Measurements from ENCODE around the gene SELPLG. TPM values are rescaled to one million over a fixed set of nuclear protein-coding genes. Genes with fewer than 3 reads are reported as not detected.
"Not testable (repeated sequence)": the region's sequence is repeated elsewhere in the genome, so short reads cannot be mapped to it uniquely, and the experiment has no call there.

SELPLG gene
- polyA plus RNA-seq, 3 donors from 2014 or later = 429 to 815 (median 508) TPM

- Mint-ChIP-seq H3K27me3 (ENCODE audit: low read depth in 3 of 3) (peaks cover 0 to 5% (median 5%) of the 10 kb centered on the region in 3 donors), H3K36me3 (peaks cover 0 to 9% (median 4%) of the 10 kb centered on the region in 3 donors), H3K4me3 (no peak overlapping the region), H3K9me3 (no peaks in the 10 kb centered on the region), H3K27ac (peak overlapping the region in 3 of 6 donors; percentile 57 to 68 (median 57)), H3K4me1 (peaks cover 12 to 27% of the 10 kb centered on the region in 2 donors)
- no peak for DNase-seq
Observed at GRCh38 chr12:108640802-108641445, 7.2 kb upstream of the SELPLG start.

GRCh38 chr12:108638997-108639822 is 5.5 kb upstream of the SELPLG start:
- Mint-ChIP-seq H3K36me3 (peaks cover 0 to 9% (median 0%) of the 10 kb centered on the region in 3 donors), H3K4me1 (peaks cover 29 to 34% of the 10 kb centered on the region in 2 donors), H3K27ac (peak overlapping the region in 4 of 6 donors; percentile 5 to 80 (median 45)), H3K9me3 (no peaks in the 10 kb centered on the region), H3K27me3 (ENCODE audit: low read depth in 3 of 3) (peaks cover 4 to 18% (median 5%) of the 10 kb centered on the region in 3 donors), H3K4me3 (no peak overlapping the region)
- DNase-seq = no peak

GRCh38 chr12:108638141-108638827 is 4.6 kb upstream of the SELPLG start:
- H3K4me1 Mint-ChIP-seq = peaks cover 38 to 42% of the 10 kb centered on the region in 2 donors
- H3K36me3 Mint-ChIP-seq = peaks cover 0 to 9% (median 0%) of the 10 kb centered on the region in 3 donors
- DNase-seq = no peak
- peaks cover 12 to 27% (median 13%) of the 10 kb centered on the region in 3 donors for H3K27me3 Mint-ChIP-seq (ENCODE audit: low read depth in 3 of 3)
- no peaks in the 10 kb centered on the region for H3K9me3 Mint-ChIP-seq
- no peak overlapping the region for H3K27ac Mint-ChIP-seq
- no peak overlapping the region for H3K4me3 Mint-ChIP-seq

- no peak overlapping the region for H3K4me3 Mint-ChIP-seq
- peaks cover 16 to 35% (median 20%) of the 10 kb centered on the region in 3 donors for H3K27me3 Mint-ChIP-seq (ENCODE audit: low read depth in 3 of 3)
- DNase-seq = no peak
- peaks cover 0 to 9% (median 0%) of the 10 kb centered on the region in 3 donors for H3K36me3 Mint-ChIP-seq
- H3K4me1 Mint-ChIP-seq = peaks cover 44 to 49% of the 10 kb centered on the region in 2 donors
- no peaks in the 10 kb centered on the region for H3K9me3 Mint-ChIP-seq
- H3K27ac Mint-ChIP-seq = peak overlapping the region in 3 of 6 donors; percentile 40 to 75 (median 59)
Observed at GRCh38 chr12:108637222-108637971, 3.7 kb upstream of the SELPLG start.

GRCh38 chr12:108635997-108636808 is 2.5 kb upstream of the SELPLG start:
- peaks cover 25 to 45% (median 31%) of the 10 kb centered on the region in 3 donors for H3K27me3 Mint-ChIP-seq (ENCODE audit: low read depth in 3 of 3)
- DNase-seq = peak in 1 of 3 donors; percentile 6
- no peaks in the 10 kb centered on the region for H3K9me3 Mint-ChIP-seq
- H3K27ac Mint-ChIP-seq = peak overlapping the region; percentile 98 to 100 (median 99)
- H3K36me3 Mint-ChIP-seq = peaks cover 0 to 5% (median 5%) of the 10 kb centered on the region in 3 donors
- H3K4me1 Mint-ChIP-seq = peaks cover 55 to 60% of the 10 kb centered on the region in 2 donors
- H3K4me3 Mint-ChIP-seq = peak overlapping the region; percentile 93 to 99 (median 96)

- Mint-ChIP-seq H3K27ac (peak overlapping the region; percentile 98 to 100 (median 99)), H3K4me1 (peaks cover 63 to 69% of the 10 kb centered on the region in 2 donors), H3K9me3 (no peaks in the 10 kb centered on the region), H3K36me3 (peaks cover 4 to 10% (median 9%) of the 10 kb centered on the region in 3 donors), H3K4me3 (peak overlapping the region; percentile 93 to 99 (median 96)), H3K27me3 (ENCODE audit: low read depth in 3 of 3) (peaks cover 31 to 53% (median 37%) of the 10 kb centered on the region in 3 donors)
- DNase-seq = peak; percentile 81 to 84 (median 82)
Observed at GRCh38 chr12:108635201-108635996, 1.7 kb upstream of the SELPLG start.

DNA sequence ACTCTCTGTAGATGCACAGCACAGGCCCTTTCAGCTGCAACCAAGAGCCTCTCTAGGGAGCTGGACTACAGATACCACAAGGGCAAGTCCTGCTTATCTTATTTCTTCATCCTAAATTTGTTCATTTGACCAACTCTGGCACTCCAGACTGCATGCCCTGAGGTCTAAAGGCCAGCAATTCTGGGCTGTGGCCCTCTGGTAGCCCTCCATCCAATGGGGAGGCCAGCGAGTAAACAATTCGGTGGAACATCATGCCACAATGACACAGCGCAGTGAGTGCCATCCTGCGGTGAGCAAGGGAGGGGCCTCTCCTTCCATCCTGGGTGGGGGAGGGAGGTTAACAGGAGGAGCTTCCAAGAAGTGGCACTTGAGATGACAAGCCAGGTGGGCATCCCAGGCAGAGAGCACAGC is 652 bp upstream of the SELPLG start:
- H3K9me3 Mint-ChIP-seq = no peaks in the 10 kb centered on the region
- H3K27me3 Mint-ChIP-seq (ENCODE audit: low read depth in 3 of 3) = peaks cover 31 to 54% (median 39%) of the 10 kb centered on the region in 3 donors
- peak; percentile 52 to 62 (median 57) for DNase-seq
- peaks cover 7 to 10% (median 10%) of the 10 kb centered on the region in 3 donors for H3K36me3 Mint-ChIP-seq
- H3K4me3 Mint-ChIP-seq = peak overlapping the region; percentile 93 to 99 (median 96)
- H3K4me1 Mint-ChIP-seq = peaks cover 73 to 79% of the 10 kb centered on the region in 2 donors
- peak overlapping the region; percentile 98 to 100 (median 99) for H3K27ac Mint-ChIP-seq

DNA sequence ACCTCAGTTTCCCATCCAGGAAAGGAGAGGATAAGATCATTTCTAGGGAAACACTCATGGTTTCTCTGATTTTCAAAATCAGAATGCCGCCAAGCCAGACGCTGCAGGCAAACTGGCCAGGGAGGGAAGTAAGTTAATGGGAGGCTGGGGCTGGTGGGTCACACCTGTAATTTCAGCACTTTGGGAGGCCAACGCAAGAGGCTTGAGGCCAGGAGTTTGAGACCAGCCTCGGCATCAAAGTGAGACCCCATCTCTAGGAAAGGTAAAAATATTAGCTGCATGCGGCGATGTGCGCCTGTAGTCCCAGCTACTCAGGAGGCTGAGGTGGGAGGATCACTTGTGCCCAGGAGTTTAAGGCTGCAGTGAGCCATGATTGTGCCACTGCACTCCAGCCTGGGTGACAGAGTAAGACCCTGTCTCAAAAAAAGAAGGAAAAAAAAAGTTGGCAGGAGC is 587 bp downstream of the SELPLG start:
- Mint-ChIP-seq H3K9me3 (no peaks in the 10 kb centered on the region), H3K27me3 (ENCODE audit: low read depth in 3 of 3) (peaks cover 35 to 54% (median 43%) of the 10 kb centered on the region in 3 donors), H3K4me3 (peak overlapping the region; percentile 93 to 99 (median 96)), H3K4me1 (peaks cover 84 to 91% of the 10 kb centered on the region in 2 donors), H3K36me3 (peaks cover 8 to 19% (median 13%) of the 10 kb centered on the region in 3 donors), H3K27ac (peak overlapping the region; percentile 98 to 100 (median 99))
- no peak for DNase-seq

GRCh38 chr12:108631261-108631660 is 2.4 kb downstream of the SELPLG start:
- Mint-ChIP-seq H3K27ac (peak overlapping the region; percentile 98 to 100 (median 99)), H3K27me3 (ENCODE audit: low read depth in 3 of 3) (peaks cover 32 to 54% (median 43%) of the 10 kb centered on the region in 3 donors), H3K36me3 (peaks cover 8 to 26% (median 14%) of the 10 kb centered on the region in 3 donors), H3K4me1 (peaks cover 90 to 93% of the 10 kb centered on the region in 2 donors), H3K4me3 (peak overlapping the region; percentile 93 to 99 (median 96))
- H3K9me3 Mint-ChIP-seq, DNase-seq: not testable (repeated sequence)

DNA sequence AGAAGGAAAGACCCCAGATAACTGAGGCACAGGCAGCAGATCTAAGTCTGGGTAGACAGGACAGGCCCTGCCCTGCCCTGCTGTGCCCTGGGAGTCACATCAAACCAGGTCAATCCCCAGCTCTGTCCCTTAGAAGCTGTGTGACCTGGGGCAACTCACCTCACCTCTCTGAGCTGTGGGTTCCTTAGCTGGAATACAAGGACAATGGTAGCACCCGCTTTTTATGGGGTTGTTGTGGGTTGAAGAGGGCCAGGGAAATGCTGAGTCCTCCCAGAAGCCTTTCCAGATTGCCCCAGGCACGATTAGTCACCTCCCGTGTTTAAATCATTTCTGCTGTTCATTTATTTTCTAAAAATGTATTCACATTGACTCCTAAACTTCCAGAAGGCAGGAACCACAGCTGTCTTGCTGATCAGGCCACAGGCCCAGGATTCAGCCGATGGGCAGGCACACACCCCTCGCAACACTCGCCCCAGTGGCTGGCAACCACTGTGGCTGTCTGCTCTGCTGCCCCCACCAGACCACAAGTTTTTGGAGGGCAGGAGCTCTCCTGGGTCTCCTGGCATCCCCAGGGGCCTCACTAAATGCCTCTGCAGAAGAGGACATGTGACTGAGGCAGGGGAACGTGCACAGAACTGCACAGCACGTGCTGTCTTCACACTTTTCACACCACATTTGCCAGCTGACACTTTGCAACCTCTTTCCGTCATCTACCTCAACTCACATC is 3.0 kb downstream of the SELPLG start:
- peaks cover 32 to 54% (median 43%) of the 10 kb centered on the region in 3 donors for H3K27me3 Mint-ChIP-seq (ENCODE audit: low read depth in 3 of 3)
- peaks cover 89 to 93% of the 10 kb centered on the region in 2 donors for H3K4me1 Mint-ChIP-seq
- no peaks in the 10 kb centered on the region for H3K9me3 Mint-ChIP-seq
- H3K27ac Mint-ChIP-seq = peak overlapping the region; percentile 98 to 100 (median 99)
- DNase-seq = peak; percentile 78
- H3K4me3 Mint-ChIP-seq = peak overlapping the region; percentile 93 to 99 (median 96)
- H3K36me3 Mint-ChIP-seq = peaks cover 10 to 26% (median 16%) of the 10 kb centered on the region in 3 donors
